ENCODE results near the gene POLR3H.

POLR3H gene

DNA sequence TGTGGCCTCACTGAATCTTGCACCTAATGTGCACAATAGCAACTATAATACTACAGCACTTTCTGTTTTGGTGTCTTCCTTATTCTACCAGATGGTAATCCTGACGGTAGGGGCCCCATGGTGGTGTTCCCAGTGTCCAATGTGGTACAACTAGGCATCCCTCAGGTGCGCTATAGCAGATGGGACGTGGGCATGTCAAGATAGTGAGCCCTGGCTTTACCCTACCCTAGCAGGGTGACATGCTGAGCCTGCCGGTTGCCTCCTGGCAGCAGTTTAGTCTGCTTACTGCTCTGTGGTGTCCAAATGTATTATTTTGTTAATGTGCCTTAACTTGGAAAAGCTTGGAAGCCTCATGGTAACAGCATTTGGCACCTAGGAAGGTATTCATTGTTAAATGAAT lies 56.2 kb downstream of the POLR3H start:
- TF ChIP-seq CREB1 (IDR thresholded peaks at IDR 0.05; ENCODE audit: low read depth) (no peak), TEAD4 (IDR thresholded peaks at IDR 0.05) (no peak), ZBTB7A (IDR thresholded peaks at IDR 0.05; ENCODE audit: low read depth) (no peak), FOXM1 (IDR thresholded peaks at IDR 0.05; ENCODE audit: borderline replicate concordance, low read depth) (no peak), EP300 (IDR thresholded peaks at IDR 0.05; ENCODE audit: borderline replicate concordance) (no peak)
- TF ChIP-seq, protein P1, sequence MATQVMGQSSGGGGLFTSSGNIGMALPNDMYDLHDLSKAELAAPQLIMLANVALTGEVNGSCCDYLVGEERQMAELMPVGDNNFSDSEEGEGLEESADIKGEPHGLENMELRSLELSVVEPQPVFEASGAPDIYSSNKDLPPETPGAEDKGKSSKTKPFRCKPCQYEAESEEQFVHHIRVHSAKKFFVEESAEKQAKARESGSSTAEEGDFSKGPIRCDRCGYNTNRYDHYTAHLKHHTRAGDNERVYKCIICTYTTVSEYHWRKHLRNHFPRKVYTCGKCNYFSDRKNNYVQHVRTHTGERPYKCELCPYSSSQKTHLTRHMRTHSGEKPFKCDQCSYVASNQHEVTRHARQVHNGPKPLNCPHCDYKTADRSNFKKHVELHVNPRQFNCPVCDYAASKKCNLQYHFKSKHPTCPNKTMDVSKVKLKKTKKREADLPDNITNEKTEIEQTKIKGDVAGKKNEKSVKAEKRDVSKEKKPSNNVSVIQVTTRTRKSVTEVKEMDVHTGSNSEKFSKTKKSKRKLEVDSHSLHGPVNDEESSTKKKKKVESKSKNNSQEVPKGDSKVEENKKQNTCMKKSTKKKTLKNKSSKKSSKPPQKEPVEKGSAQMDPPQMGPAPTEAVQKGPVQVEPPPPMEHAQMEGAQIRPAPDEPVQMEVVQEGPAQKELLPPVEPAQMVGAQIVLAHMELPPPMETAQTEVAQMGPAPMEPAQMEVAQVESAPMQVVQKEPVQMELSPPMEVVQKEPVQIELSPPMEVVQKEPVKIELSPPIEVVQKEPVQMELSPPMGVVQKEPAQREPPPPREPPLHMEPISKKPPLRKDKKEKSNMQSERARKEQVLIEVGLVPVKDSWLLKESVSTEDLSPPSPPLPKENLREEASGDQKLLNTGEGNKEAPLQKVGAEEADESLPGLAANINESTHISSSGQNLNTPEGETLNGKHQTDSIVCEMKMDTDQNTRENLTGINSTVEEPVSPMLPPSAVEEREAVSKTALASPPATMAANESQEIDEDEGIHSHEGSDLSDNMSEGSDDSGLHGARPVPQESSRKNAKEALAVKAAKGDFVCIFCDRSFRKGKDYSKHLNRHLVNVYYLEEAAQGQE (IDR thresholded peaks at IDR 0.05; ENCODE audit: low read depth) = no peak

DNA sequence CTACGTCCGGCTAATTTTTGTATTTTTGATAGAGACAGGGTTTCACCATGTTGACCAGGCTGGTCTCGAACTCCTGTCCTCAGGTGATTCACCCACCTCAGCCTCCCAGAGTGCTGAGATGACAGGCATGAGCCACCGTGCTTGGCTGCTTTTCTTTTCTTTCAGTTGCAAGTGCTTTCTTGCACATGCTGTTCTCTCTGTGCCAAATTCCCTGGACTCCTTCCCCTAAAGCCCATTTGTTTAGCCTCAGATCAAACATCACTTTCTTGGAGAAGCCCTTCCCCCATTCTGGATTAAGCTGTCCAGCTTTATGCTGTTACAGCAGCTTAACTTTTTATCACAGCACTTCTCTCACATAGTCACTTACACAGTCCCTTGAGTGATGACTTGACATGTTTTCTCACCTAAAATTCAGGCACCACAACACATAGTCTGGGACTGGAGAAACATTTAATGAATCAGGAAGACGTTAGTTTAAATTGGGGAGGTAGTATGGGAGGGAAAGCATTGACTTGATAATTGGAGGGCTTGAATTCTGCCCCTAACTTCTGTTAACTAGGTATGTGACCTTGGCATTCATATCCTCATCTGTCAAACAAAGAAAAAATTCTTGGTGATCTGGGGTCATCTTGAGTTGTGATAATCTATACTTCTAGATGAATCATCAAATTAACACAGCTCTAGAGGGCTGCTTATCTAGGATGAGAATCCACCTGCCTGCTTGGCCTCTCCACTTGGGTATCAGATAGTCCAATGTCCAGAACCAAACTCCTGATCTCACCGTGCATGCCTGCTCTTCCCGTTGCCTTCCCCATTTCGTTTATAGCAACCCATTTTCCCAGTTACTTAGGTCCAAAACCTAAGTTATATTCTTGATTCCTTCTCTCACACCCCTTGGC lies 57.0 kb downstream of the POLR3H start:
- TF ChIP-seq FOXM1 (IDR thresholded peaks at IDR 0.05; ENCODE audit: borderline replicate concordance, low read depth) (no peak), RAD21 (IDR thresholded peaks at IDR 0.05; ENCODE audit: low read depth) (no peak), TAF1 (IDR thresholded peaks at IDR 0.05; ENCODE audit: low read depth) (no peak), TCF12 (IDR thresholded peaks at IDR 0.05; ENCODE audit: low read depth) (no peak)

DNA sequence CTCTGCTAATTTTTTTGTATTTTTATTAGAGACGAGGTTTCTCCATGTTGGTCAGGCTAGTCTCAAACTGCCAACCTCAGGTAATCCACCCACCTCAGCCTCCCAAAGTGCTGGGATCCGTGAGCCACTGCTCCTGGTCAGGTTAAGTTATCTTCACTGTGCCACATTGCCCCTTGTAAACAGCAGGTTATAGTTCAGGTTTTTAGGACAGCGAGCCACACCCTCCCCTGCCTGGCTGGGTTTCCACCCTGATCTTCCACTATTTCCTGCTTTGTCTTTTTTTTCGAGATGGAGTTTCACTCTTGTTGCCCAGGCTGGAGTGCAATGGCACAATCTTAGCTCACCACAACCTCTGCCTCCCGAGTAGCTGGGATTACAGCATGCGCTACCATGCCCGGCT lies 59.2 kb downstream of the POLR3H start:
- no peak for TF ChIP-seq TCF12 (IDR thresholded peaks at IDR 0.05; ENCODE audit: low read depth)
- no peak for TF ChIP-seq TAF1 (IDR thresholded peaks at IDR 0.05; ENCODE audit: low read depth)
- TF ChIP-seq FOXM1 (IDR thresholded peaks at IDR 0.05; ENCODE audit: borderline replicate concordance, low read depth) = no peak
- no peak for TF ChIP-seq CEBPB (IDR thresholded peaks at IDR 0.05)
- TF ChIP-seq YY1 (IDR thresholded peaks at IDR 0.05; ENCODE audit: low read depth) = no peak
- TF ChIP-seq, protein P2, sequence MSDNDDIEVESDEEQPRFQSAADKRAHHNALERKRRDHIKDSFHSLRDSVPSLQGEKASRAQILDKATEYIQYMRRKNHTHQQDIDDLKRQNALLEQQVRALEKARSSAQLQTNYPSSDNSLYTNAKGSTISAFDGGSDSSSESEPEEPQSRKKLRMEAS (IDR thresholded peaks at IDR 0.05) = no peak
- no peak for TF ChIP-seq TEAD4 (IDR thresholded peaks at IDR 0.05)
- TF ChIP-seq, protein P1 (IDR thresholded peaks at IDR 0.05; ENCODE audit: low read depth) = no peak
- TF ChIP-seq RAD21 (IDR thresholded peaks at IDR 0.05; ENCODE audit: low read depth) = no peak
- TF ChIP-seq, protein P3, sequence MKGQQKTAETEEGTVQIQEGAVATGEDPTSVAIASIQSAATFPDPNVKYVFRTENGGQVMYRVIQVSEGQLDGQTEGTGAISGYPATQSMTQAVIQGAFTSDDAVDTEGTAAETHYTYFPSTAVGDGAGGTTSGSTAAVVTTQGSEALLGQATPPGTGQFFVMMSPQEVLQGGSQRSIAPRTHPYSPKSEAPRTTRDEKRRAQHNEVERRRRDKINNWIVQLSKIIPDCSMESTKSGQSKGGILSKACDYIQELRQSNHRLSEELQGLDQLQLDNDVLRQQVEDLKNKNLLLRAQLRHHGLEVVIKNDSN (IDR thresholded peaks at IDR 0.05) = no peak
- TF ChIP-seq ZBTB7A (IDR thresholded peaks at IDR 0.05; ENCODE audit: low read depth) = no peak

DNA sequence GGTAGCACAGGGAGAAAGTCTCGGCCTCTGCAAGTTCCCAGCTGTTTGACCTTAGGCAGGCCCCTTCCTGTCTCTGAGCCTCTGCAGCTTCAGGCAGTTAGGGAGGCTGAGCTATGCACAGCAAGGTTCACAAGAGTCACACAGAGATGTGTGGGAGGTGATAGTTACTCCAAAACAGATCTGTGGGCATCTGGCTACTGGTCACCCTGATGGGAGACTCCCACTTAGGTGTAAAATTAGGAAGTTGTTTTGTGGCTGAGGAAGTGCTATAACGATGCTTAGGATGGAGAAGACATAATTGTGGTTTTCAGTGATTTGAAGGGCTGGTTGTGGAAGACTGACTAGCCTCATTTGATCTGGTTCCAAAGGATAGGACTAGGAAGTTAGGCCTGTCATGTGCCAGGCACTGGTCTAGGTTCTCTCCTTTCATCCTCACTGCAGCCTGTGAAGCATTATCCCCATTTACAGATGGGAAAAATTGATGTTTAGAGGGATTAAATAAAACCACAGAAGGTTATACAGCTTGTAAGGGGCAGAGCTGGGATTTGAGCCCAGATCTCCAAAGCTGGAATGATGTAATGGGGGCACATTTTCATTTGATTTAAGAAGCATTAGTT lies 61.8 kb downstream of the POLR3H start:
- TF ChIP-seq TCF12 (IDR thresholded peaks at IDR 0.05; ENCODE audit: low read depth) (no peak), RAD21 (IDR thresholded peaks at IDR 0.05; ENCODE audit: low read depth) (no peak), TEAD4 (IDR thresholded peaks at IDR 0.05) (no peak), CEBPB (IDR thresholded peaks at IDR 0.05) (no peak), CREB1 (IDR thresholded peaks at IDR 0.05; ENCODE audit: low read depth) (no peak), TAF1 (IDR thresholded peaks at IDR 0.05; ENCODE audit: low read depth) (no peak), NFIC (IDR thresholded peaks at IDR 0.05) (no peak), EP300 (IDR thresholded peaks at IDR 0.05; ENCODE audit: borderline replicate concordance) (no peak), YY1 (IDR thresholded peaks at IDR 0.05; ENCODE audit: low read depth) (no peak), FOXM1 (IDR thresholded peaks at IDR 0.05; ENCODE audit: borderline replicate concordance, low read depth) (no peak), EGR1 (IDR thresholded peaks at IDR 0.05) (no peak), ZBTB7A (IDR thresholded peaks at IDR 0.05; ENCODE audit: low read depth) (no peak)
- TF ChIP-seq, protein P2 (IDR thresholded peaks at IDR 0.05) = no peak
- TF ChIP-seq, protein P3 (IDR thresholded peaks at IDR 0.05) = no peak
- TF ChIP-seq, protein P1 (IDR thresholded peaks at IDR 0.05; ENCODE audit: low read depth) = no peak
